HG02852 (cell line): Measurements from ENCODE around the gene TUBA4B.

Experiments used
- ATAC-seq: cut with Tn5 transposase; IDR thresholded peaks from one replicate; pipeline ENCODE4 v1.9.1; 2021; ENCODE audit warnings: mild to moderate bottlenecking, moderate library complexity; ENCODE audit not compliant: unreplicated experiment

The TUBA4B gene

DNA sequence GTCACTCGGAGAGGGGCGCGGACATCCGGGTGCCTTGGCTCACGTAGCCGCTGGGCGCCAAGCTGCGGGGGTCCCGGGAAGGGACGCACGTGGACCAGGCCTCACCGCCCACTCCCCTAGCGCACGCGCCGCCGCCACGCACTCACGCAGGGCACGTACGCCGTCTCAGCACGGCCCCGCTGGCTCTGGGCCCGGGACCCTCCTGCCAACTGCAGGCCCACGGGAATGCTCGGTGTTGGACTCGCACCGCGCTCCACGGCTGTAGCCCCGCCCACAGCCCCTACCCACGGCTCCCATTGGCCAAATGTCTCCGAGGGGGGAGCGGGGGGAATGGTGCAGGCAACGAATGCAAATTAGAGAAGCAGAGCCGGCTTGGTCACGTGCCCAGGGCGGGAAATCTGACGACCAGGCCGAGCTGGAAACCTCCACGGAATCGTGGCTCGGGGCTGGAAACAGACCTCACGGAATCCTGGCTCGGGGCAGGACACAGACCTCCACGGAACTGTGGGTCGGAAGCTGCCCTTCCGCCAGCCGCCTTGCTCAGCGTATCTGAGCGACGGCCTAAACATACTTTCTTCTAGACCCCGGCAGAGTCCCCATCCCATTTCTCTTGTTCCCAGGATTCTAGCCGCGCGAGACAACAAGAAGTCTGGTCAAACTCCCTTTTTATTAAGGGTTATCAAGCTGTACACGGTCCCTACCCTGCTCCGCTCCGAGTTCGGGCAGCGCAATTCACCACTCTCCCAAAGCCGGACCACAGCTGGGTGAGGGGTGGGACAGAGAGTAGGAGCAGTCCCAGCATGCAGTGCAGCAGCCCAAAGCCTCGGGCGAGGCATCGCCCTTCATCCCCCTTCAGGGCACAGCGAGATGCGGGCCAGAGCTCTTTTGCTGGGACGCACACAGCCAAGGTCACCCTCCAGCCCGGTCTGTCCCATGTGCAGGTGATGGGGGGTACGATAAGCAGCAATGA lies 34.0 kb upstream of the TUBA4B start, which contains the start of gene ABCB6:
TSS of gene ABCB6 (minus strand) at position 227 of the 970 bp plus-strand sequence. CDS start 285 bp downstream, outside the sequence.
- ATAC-seq = peak; percentile 76

DNA sequence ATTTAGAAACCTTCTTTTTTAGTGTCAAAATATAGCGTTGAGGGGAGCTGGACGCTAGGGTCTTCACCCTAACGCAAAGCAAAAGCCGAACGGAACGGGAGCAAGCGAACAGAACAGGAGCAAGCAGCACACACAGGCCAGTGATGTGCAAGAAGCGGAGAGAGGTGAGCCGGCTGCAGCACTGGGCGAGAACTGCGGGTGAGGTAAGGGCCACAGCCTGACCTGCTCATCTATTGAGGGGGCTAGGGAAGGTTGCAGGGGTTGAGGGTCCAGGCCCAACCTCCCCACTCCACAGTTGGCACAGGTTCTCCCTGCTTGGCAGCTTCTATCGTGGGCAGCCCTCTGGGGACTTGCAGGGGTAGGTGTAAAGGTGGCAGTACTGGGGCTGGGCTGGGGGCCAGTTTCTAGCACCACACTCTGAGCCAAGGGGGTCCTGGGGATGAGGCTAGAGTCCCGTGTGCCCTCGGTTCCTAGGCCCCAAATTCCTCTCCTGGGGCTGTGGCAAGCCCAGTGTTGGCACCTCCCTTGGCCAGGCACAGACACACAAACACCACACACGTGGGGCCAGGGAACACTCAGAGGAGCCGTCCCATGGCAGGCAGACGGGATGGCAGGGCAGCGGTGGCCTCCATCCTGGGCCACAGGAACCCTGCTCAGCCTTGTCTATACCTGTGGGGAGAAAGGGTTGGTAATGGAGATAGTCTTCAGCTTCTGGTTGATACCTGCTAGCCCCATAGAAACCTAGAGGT lies 33.1 kb upstream of the TUBA4B start:
- ATAC-seq = no peak

DNA sequence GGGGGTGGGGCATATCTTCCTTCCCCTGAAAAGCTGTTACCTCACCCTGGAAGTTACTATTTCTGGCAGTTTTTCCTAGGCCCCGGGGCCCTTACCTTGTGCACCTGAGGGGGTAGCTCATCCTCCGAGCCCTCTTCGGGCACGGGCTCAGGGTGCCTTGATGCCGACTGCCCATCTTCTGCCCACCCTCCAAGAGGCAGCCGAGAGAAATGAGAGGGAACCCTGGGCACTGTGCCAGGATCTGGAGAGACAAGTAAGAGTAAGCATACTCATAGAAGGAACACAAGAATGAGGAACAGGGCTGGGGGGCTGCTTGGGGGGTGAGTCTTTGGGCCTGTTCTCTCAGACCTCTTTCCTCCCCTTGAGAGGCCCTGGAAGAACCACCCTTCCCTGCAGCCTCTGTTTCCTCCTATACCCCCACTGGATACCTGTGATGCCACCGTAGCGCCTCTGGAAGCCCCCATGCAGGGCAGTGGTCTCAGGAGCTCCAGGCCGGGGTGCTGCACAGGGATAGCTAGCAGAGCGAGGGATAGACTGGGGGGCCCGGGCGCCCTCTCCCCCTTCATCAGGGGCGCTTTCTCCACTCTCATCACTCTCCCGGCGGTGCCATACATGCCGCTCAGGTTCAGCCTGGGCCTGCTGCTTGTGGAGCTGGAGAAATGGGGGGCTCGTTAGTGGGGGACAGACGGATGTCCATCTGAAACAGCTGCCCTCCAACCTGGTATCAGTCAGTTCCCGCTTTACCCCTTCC lies 32.2 kb upstream of the TUBA4B start:
- no peak for ATAC-seq

DNA sequence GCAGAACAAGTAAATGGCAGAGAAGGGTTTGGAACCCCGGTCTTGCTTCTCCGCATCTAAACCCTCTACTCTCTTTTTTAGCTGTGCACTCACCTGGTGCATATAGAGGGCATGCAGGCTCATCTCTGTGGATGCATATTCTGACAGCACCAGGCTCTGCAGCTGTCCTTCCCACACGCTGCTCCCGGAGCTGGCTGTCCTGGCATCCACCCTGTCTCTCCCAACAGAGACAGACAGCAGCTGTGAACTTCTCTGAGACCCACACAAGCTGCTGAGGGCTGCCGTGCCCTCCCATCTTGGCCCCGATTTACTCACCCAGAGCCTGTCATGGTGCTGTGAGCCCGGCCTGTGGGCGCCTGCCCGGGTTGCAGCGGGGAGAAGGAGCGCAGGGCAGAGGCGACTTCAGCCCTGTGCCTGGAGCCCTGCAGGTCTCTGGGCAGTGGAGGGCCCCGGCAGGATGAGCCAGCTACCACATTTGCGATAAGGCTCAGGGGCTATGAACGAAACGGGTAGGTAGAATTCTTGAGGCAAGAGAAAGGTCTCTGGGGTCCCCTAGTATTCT lies 31.0 kb upstream of the TUBA4B start:
- no peak for ATAC-seq

GRCh38 chr2:219223831-219224610 lies 29.0 kb upstream of the TUBA4B start:
- no peak for ATAC-seq

GRCh38 chr2:219225350-219225749 lies 27.7 kb upstream of the TUBA4B start:
- no peak for ATAC-seq

DNA sequence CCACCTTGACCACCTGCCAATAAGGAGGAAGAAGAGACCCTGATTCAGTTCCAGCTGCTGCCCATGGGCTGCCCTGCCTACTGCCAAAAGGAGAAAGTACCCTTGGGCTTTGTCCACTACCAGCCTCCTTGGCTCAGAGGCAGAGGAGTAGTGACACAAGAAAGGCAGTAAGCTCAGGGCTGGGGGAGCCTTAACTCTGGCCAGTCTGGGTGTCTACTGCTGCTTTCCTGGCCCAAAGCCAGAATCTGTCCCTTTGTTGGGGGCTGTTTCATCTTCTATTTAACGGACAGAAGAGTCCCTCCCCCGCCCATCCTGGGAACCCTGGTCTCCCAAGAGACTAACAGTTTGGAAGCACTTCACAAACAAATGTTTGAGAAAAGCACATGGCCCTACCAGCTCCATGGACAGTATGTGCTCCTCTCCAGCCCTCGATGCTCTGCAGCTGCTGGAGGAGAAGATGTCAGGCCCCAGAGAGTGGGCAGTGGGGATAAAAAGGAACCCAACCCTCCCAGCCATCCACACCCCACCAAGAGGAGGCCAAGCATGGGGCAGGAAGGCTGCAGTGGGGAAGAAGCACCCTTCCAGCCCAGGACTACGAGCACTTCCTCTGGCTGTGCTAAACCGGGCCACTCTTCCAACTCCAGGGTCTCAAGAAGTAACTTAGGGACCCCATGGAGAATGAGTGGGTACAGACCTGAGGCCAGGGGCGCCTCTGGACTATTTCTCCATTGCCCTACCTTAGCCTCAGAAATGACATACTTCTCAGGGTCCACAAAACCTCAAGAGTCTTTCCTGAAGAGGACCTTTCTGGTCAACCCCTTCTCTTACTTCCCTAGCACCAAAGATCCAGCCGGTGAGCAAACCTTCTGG lies 24.8 kb upstream of the TUBA4B start:
- ATAC-seq = no peak

GRCh38 chr2:219228911-219229304 lies 24.1 kb upstream of the TUBA4B start:
- ATAC-seq = peak; percentile 15

DNA sequence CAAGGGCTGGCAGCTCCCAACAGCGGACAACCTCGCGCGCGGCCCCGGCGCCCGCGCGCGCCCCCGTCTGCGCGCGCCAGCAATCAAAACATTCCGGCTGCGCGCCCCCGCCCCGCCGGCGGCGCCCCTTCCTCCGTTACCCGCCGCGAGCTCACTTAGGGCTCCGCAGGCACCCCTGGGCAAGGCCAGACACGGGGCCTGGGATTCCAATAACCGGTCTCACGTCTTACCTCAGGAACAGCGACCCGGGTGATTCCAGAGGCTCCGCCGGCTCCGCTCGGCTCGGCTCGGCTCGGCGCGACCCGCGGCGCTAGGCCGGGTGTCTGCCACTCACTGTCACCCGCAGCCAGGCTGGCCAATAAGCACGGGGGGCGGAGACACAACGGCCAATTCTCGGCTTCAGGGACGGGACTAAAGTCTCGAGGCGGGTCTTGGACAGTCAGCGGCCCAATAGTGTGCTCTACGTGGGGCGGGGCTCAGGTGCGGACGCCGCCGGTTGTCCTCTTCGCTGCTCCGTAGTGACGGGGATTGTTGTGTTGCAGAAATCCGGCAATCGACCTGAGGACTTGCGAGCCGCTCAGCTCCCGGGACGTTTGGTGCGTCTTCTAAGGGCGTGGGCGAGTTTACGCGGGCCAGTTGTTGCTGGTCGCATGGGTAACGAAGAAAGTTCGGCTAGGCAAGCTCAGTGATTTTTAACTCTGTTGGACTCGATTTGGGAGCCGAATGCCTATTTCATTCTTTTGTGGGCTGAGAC lies 23.6 kb upstream of the TUBA4B start, which contains the start of the genes ANKZF1 and ATG9A:
TSS of gene ANKZF1 (plus strand) at position 502 of the 754 bp plus-strand sequence. CDS start 452 bp downstream, outside the sequence.
TSS of gene ATG9A (minus strand) at position 332 of the 754 bp plus-strand sequence. CDS start 1,612 bp downstream, outside the sequence.
- ATAC-seq = peak; percentile 98

DNA sequence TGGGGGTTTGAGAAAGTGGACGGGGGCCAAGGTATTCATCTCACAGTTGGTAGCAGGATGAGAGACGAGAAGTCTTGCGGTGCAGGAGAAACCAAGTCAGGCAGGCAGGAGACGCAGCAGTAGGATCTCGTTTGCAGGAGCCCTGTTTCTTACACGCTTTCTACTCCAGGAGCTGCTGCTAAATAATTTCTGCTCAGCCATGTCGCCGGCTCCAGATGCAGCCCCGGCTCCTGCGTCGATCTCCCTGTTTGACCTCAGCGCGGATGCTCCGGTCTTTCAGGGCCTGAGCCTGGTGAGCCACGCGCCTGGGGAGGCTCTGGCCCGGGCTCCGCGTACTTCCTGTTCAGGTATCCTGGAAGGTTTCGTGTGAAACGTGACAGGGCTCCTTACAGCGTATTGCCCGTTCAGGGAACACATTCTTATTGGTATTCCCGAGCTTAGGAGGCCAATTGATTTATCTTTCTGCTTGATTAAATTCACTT lies 22.9 kb upstream of the TUBA4B start:
- no peak for ATAC-seq

- ATAC-seq = no peak
Measured at GRCh38 chr2:219234331-219234730, 18.7 kb upstream of the TUBA4B start.

DNA sequence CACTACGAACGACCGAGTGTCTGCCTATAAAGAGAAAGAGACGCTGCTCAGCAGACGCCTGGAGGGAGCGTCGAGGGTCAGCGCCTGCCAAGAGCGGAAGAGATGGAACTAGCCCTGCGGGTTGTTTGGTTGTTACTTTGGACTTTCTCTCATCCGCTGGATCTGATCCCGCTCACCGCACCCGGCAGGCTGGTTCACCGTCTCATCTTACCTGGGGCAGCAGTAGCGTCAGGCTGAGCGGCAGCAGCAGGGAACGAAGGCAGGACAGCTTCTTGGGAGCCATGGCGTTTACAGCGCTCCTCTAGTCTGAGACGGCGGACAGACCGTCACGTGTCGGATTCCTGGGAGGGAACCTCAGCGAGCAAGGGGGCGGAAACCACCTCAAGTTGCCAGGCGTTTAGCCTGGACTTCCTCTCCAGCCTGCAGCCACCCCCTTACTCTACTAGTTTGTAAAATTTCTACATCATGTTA lies 9.7 kb upstream of the TUBA4B start:
- ATAC-seq = no peak

GRCh38 chr2:219244789-219245147 lies 8.3 kb upstream of the TUBA4B start:
- ATAC-seq = no peak

- ATAC-seq = peak; percentile 85
Measured at GRCh38 chr2:219245148-219245898, 7.7 kb upstream of the TUBA4B start, which contains the start of the genes GLB1L and STK16. TSS of gene GLB1L (minus strand) at chr2:219245444. CDS start at chr2:219243573, 1,871 bp downstream. TSS of gene STK16 (plus strand) at chr2:219245479. CDS start at chr2:219246000, 521 bp downstream.

DNA sequence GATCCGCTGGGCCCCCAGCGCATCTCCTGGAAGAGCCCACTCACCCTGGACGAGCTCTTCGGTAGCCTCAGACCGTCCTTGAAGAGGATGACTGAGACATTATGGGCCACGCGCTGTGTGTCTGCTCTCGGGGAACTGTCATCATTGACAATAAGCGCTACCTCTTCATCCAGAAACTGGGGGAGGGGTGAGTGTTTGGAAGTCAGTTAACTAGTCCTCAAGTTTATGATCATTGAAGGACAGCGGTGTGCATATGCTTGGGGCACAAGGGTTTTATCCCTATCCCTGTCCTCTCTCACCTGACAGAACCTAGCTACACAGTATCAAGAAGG lies 7.2 kb upstream of the TUBA4B start:
- ATAC-seq = no peak

DNA sequence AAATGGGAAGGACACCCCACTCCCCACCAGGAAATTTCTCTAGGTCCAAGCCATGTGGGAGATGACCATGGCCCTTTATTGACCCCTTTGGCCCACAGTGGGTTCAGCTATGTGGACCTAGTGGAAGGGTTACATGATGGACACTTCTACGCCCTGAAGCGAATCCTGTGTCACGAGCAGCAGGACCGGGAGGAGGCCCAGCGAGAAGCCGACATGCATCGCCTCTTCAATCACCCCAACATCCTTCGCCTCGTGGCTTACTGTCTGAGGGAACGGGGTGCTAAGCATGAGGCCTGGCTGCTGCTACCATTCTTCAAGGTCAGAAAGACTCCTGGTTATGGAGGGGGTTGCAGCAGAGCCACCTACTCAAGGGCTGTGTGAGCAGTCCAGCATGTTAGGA lies 6.5 kb upstream of the TUBA4B start:
- ATAC-seq = no peak
